Mucosa of stomach (tissue), 1 donor: Measurements from ENCODE around the gene RHBG.

Source experiments
- H3K27me3 ChIP-seq: one replicate; pipeline ENCODE4 v1.7.0; 2013; ENCODE audit warnings: mild to moderate bottlenecking, low read length; ENCODE audit not compliant: control insufficient read depth, insufficient read depth
- H3K36me3 ChIP-seq: one replicate; pipeline ENCODE4 v1.7.0; 2013; ENCODE audit warnings: low read length; ENCODE audit not compliant: control insufficient read depth, insufficient read depth
- H3K4me1 ChIP-seq: one replicate; pipeline ENCODE4 v1.7.0; 2013; ENCODE audit warnings: mild to moderate bottlenecking, low read length; ENCODE audit not compliant: control insufficient read depth, insufficient read depth
- H3K4me3 ChIP-seq: one replicate; pipeline ENCODE4 v1.7.0; 2013; ENCODE audit warnings: low read length
- H3K9ac ChIP-seq: one replicate; pipeline ENCODE4 v1.7.0; 2013; ENCODE audit warnings: mild to moderate bottlenecking, low read length, moderate library complexity
- H3K9me3 ChIP-seq: one replicate; pipeline ENCODE4 v1.7.0; 2013; ENCODE audit warnings: mild to moderate bottlenecking, low read length, moderate library complexity; ENCODE audit not compliant: control insufficient read depth
- donor health status: Pancreatic carcinoma.

The RHBG gene

GRCh38 chr1:156406251-156406650 lies 37.2 kb downstream of the RHBG start:
- Histone ChIP-seq H3K36me3 (no peaks in the 10 kb centered on the region), H3K4me1 (no peaks in the 10 kb centered on the region), H3K4me3 (no peak overlapping the region), H3K27me3 (peaks cover 60% of the 10 kb centered on the region), H3K9ac (no peak overlapping the region), H3K9me3 (no peaks in the 10 kb centered on the region)

DNA sequence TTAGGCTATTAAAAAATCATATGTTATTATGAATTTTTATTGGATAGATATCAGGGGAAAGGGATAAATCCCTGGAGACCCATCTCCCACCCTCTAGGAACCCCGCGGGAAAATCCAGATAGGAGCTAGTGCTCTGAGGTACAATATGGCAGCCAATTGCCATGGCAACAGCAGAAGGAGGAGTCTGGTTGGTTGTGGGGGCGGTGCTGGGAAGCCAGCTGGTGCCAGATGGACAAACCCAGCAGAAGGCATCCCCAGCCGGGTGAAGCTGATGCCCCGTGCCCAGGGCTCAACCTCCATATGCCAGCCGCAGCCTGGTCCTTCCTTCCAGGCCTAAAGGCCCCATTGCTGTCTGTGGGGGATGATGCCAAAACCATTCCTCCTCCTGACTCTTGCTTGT lies 38.3 kb downstream of the RHBG start:
- H3K27me3 ChIP-seq = peaks cover 56% of the 10 kb centered on the region
- H3K36me3 ChIP-seq = no peaks in the 10 kb centered on the region
- H3K4me1 ChIP-seq = no peaks in the 10 kb centered on the region
- no peak overlapping the region for H3K4me3 ChIP-seq
- no peak overlapping the region for H3K9ac ChIP-seq
- H3K9me3 ChIP-seq = no peaks in the 10 kb centered on the region

DNA sequence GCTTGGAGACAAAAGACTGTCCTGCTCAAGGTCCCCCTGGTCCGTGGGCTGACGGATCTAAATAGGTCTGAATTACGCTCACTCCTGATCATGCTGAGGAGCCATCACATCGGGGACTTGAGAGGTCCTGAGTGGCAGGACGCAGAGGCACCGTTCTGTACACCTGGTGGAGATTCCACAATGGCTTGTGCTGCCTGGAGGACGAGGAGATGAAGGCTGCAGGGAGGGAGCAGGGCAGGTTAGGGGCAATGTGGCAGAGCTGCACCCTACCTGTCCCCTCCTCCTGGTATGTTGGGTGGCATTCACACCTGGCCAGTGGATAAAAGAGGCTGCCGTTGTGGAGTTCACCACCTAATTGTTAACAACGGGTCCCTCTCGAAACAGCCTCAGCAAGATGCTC lies 38.7 kb downstream of the RHBG start:
- Histone ChIP-seq H3K27me3 (peaks cover 53% of the 10 kb centered on the region), H3K9ac (no peak overlapping the region), H3K36me3 (no peaks in the 10 kb centered on the region), H3K4me1 (no peaks in the 10 kb centered on the region), H3K9me3 (no peaks in the 10 kb centered on the region), H3K4me3 (no peak overlapping the region)

GRCh38 chr1:156409439-156409838 lies 40.4 kb downstream of the RHBG start:
- no peak overlapping the region for H3K4me3 ChIP-seq
- no peak overlapping the region for H3K9ac ChIP-seq
- H3K36me3 ChIP-seq = no peaks in the 10 kb centered on the region
- H3K9me3 ChIP-seq = no peaks in the 10 kb centered on the region
- no peaks in the 10 kb centered on the region for H3K4me1 ChIP-seq
- peaks cover 58% of the 10 kb centered on the region for H3K27me3 ChIP-seq

GRCh38 chr1:156410238-156410637 lies 41.2 kb downstream of the RHBG start:
- Histone ChIP-seq H3K4me1 (no peaks in the 10 kb centered on the region), H3K9ac (no peak overlapping the region), H3K36me3 (no peaks in the 10 kb centered on the region)

DNA sequence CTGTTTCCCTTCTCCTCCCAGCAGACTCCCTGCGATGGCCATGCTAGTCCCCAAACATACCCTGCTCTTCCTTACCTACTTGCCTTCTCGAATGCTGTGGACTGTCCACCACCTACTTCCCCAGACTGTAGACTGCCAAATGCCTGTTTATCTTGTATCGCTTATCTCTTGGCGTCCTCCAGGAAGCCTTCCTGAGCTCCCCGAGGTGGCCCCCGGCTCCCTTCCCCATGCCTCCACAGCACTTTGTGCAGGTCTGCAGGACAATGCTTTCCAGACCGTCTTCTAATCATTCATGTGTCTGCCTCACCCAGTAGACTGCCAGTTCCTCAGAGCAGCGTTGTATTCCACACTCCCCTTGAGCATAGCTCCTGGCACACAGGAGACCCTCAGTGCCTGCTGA lies 41.7 kb downstream of the RHBG start:
- no peak overlapping the region for H3K9ac ChIP-seq
- H3K27me3 ChIP-seq = peaks cover 61% of the 10 kb centered on the region
- no peaks in the 10 kb centered on the region for H3K4me1 ChIP-seq
- H3K4me3 ChIP-seq = no peak overlapping the region
- no peaks in the 10 kb centered on the region for H3K36me3 ChIP-seq
- no peaks in the 10 kb centered on the region for H3K9me3 ChIP-seq

More at GRCh38 chr1:156410238-156410637, 41.2 kb downstream of the RHBG start:
- peaks cover 64% of the 10 kb centered on the region for H3K27me3 ChIP-seq
- no peaks in the 10 kb centered on the region for H3K9me3 ChIP-seq
- H3K4me3 ChIP-seq = no peak overlapping the region

DNA sequence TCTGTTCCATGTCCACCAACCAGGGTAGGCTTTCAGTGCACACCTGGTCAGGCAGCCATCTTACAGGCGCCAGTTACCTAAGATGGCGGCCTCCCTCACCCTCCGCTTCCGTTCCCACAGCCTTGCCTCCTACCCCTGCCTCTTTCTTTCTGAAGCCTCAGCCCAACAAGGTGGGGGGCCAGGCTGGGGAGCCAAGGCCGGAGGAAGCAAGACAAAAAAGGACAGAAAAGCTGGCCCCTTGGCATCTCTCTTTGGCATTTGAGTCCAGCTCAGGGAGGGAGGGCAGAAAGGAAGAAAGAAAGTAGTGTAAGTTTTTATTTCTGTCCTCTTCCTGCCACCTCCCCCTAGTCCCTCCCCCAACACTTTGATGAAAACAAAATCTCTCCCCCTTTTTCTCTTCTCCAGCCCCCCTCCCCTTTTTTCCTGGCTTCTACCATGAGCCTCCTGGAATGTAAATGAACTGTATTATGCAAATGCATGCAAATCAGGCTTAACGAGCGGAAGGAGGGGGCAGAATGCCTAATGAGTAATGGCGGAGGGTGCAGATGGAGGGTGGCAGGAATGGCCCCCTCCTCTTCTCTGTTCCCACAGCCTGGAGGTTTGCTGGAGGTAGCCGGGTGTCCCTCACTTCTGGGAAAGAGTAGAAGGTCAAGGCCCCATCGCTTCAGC lies 43.8 kb downstream of the RHBG start:
- H3K36me3 ChIP-seq = no peaks in the 10 kb centered on the region
- peaks cover 62% of the 10 kb centered on the region for H3K27me3 ChIP-seq
- H3K4me1 ChIP-seq = no peaks in the 10 kb centered on the region
- H3K9me3 ChIP-seq = no peaks in the 10 kb centered on the region
- no peak overlapping the region for H3K4me3 ChIP-seq
- no peak overlapping the region for H3K9ac ChIP-seq

- Histone ChIP-seq H3K4me1 (no peaks in the 10 kb centered on the region), H3K36me3 (no peaks in the 10 kb centered on the region), H3K9ac (no peak overlapping the region), H3K27me3 (peaks cover 64% of the 10 kb centered on the region), H3K9me3 (no peaks in the 10 kb centered on the region), H3K4me3 (no peak overlapping the region)
These were observed 44.6 kb downstream of the RHBG start for GRCh38 chr1:156413391-156414246.

GRCh38 chr1:156414461-156415064 lies 45.6 kb downstream of the RHBG start:
- H3K27me3 ChIP-seq = peaks cover 66% of the 10 kb centered on the region
- no peaks in the 10 kb centered on the region for H3K36me3 ChIP-seq
- no peak overlapping the region for H3K4me3 ChIP-seq
- H3K4me1 ChIP-seq = peaks cover under 1% of the 10 kb centered on the region
- H3K9me3 ChIP-seq = no peaks in the 10 kb centered on the region
- H3K9ac ChIP-seq = no peak overlapping the region

GRCh38 chr1:156416993-156417392 lies 48.0 kb downstream of the RHBG start:
- peaks cover 25% of the 10 kb centered on the region for H3K4me1 ChIP-seq
- H3K4me3 ChIP-seq = no peak overlapping the region
- H3K27me3 ChIP-seq = peaks cover 80% of the 10 kb centered on the region
- H3K9ac ChIP-seq = no peak overlapping the region
- no peaks in the 10 kb centered on the region for H3K36me3 ChIP-seq
- no peaks in the 10 kb centered on the region for H3K9me3 ChIP-seq

DNA sequence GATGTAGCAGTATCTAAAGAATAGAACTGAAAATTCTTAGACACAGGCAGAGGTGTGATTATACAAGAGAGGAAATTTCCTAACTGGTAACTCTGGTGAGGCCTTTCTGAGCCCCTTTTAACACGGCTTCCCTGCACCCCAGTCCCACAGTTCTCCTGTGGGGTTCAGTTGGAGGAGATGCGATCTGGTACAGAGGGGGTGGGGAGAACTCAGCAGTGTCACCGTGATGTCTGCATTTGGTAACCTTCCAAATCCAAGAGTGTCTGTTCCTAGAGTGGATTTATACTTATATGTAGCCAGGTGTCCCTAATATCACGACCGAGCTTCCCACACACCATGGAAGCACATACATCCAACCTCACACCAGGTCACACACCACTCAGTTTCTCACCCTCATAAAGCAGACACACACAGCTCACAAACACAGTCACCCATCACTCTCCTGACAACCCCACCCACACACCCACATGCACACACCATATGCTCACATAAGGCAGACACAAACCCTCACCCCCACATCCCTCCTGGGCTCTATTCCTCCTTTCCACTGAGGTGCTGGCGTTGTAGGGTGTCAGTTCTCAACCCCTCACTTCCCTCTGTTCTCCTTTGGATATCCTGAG lies 48.5 kb downstream of the RHBG start:
- Histone ChIP-seq H3K27me3 (peaks cover 86% of the 10 kb centered on the region), H3K4me1 (peaks cover 30% of the 10 kb centered on the region), H3K9me3 (no peaks in the 10 kb centered on the region), H3K4me3 (no peak overlapping the region), H3K36me3 (no peaks in the 10 kb centered on the region), H3K9ac (no peak overlapping the region)
